CD4-positive, alpha-beta T cell treated with Interleukin-1 beta for 1 hour (primary cell): Measurements from ENCODE around the gene INVS.

Experiments
- DNase-seq, 2 donors: peaks; one replicate each; pipeline ENCODE4 v3.0.0-alpha.2; 2020 to 2022

The INVS gene

DNA sequence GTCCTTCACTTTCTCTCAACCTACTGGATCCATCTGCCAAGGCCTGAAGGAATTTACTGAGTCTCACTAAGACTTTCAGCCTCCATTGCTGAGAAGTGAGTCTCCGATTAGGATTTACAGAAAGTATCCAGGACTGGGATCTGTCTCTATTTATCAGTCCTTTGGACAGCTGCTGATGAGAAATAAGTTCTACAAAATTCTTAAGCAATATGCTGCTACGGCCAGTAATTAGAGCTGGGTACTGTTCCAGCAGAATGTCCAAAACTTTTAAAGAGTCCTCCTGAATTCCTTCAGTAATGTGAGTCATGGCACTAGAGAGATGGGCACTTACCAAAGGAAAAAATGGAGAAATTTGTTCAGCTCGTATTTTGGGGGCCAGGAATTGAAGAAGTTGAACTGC lies 247.8 kb downstream of the INVS start:
- DNase-seq = no peak

DNA sequence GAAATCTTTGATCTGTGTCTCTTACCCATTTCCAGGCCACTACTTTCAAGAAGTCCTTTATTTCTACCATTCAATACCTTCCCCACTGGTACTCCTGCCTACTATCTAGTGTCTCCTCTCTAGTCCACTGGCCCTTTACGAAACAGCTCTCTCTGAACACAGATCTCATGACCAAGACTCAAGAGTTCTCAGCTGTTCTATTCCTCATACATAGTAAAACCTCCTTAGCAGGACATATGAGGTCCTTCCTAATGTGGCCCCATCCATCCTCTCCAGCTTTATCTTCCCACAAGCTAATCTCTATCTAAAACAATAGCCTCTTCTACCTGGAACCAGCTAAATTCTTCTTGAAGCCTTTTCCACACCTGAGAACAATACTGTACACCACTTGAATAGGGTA lies 251.1 kb downstream of the INVS start:
- DNase-seq = no peak
